ENCODE results near the gene PRC1.

The PRC1 gene

GRCh38 chr15:90970274-90970673 lies 24.1 kb downstream of the PRC1 start:
- Histone ChIP-seq H3K9ac (ENCODE audit: low read length) (no peak overlapping the region), H3K27me3 (ENCODE audit: low read length) (no peaks in the 10 kb centered on the region), H3K36me3 (ENCODE audit: low read length) (peaks cover 47% of the 10 kb centered on the region), H2AFZ (ENCODE audit: low read depth, low read length, severe bottlenecking) (no peak overlapping the region), H3K4me2 (ENCODE audit: low read depth, low read length, poor library complexity, severe bottlenecking) (no peak overlapping the region), H3K27ac (ENCODE audit: low read depth, low read length) (no peak overlapping the region), H4K20me1 (ENCODE audit: low read depth, low read length) (no peaks in the 10 kb centered on the region), H3K9me2 (replicated peaks; ENCODE audit: insufficient read depth, low read length) (no peaks in the 10 kb centered on the region), H3K79me2 (ENCODE audit: insufficient read depth, low read length) (no peaks in the 10 kb centered on the region), H3K9me3 (ENCODE audit: insufficient read depth, low read length) (no peaks in the 10 kb centered on the region), H3K4me3 (ENCODE audit: insufficient read depth, low read length, poor library complexity, severe bottlenecking) (no peak overlapping the region), H3F3A (ENCODE audit: insufficient read depth) (peaks cover 16% of the 10 kb centered on the region; the same call in 1 of the 2 replicates)
- TF ChIP-seq EZH2phosphoT487 (conservative IDR thresholded peaks at IDR 0.05; ENCODE audit: low read length), result no peak
- no peak for TF ChIP-seq CTCF (IDR thresholded peaks at IDR 0.05; ENCODE audit: insufficient read depth, low read length, poor library complexity, severe bottlenecking)

GRCh38 chr15:90968434-90968833 lies 25.9 kb downstream of the PRC1 start:
- Histone ChIP-seq H3K27ac (ENCODE audit: low read depth, low read length) (no peak overlapping the region), H2AFZ (ENCODE audit: low read depth, low read length, severe bottlenecking) (no peak overlapping the region), H3K36me3 (ENCODE audit: low read length) (peaks cover 40% of the 10 kb centered on the region; the same call in 1 of the 2 replicates), H3K9me2 (replicated peaks; ENCODE audit: insufficient read depth, low read length) (no peaks in the 10 kb centered on the region), H3K4me2 (ENCODE audit: low read depth, low read length, poor library complexity, severe bottlenecking) (no peak overlapping the region), H3K4me3 (ENCODE audit: insufficient read depth, low read length, poor library complexity, severe bottlenecking) (no peak overlapping the region), H3K9ac (ENCODE audit: low read length) (no peak overlapping the region), H3K9me3 (ENCODE audit: insufficient read depth, low read length) (no peaks in the 10 kb centered on the region), H3K79me2 (ENCODE audit: insufficient read depth, low read length) (no peaks in the 10 kb centered on the region), H3K27me3 (ENCODE audit: low read length) (no peaks in the 10 kb centered on the region), H4K20me1 (ENCODE audit: low read depth, low read length) (no peaks in the 10 kb centered on the region), H3F3A (ENCODE audit: insufficient read depth) (peaks cover 17% of the 10 kb centered on the region; the same call in 1 of the 2 replicates)
- TF ChIP-seq CTCF (IDR thresholded peaks at IDR 0.05; ENCODE audit: insufficient read depth, low read length, poor library complexity, severe bottlenecking) (no peak), EZH2phosphoT487 (conservative IDR thresholded peaks at IDR 0.05; ENCODE audit: low read length) (no peak)

- Histone ChIP-seq H4K20me1 (ENCODE audit: low read depth, low read length) (0 out of 2 replicates have a peak, but pooled peaks cover 2% of the 10 kb centered on the region), H3K9me3 (ENCODE audit: insufficient read depth, low read length) (no peaks in the 10 kb centered on the region), H3K9ac (ENCODE audit: low read length) (no peak overlapping the region), H3K79me2 (ENCODE audit: insufficient read depth, low read length) (no peaks in the 10 kb centered on the region), H3K9me2 (replicated peaks; ENCODE audit: insufficient read depth, low read length) (no peaks in the 10 kb centered on the region), H3F3A (ENCODE audit: insufficient read depth) (peaks cover 29% of the 10 kb centered on the region), H3K4me2 (ENCODE audit: low read depth, low read length, poor library complexity, severe bottlenecking) (no peak overlapping the region), H3K27me3 (ENCODE audit: low read length) (no peaks in the 10 kb centered on the region), H2AFZ (ENCODE audit: low read depth, low read length, severe bottlenecking) (no peak overlapping the region), H3K27ac (ENCODE audit: low read depth, low read length) (no peak overlapping the region), H3K36me3 (ENCODE audit: low read length) (peaks cover 43% of the 10 kb centered on the region; the same call in 1 of the 2 replicates), H3K4me3 (ENCODE audit: insufficient read depth, low read length, poor library complexity, severe bottlenecking) (no peak overlapping the region)
- TF ChIP-seq CTCF (IDR thresholded peaks at IDR 0.05; ENCODE audit: insufficient read depth, low read length, poor library complexity, severe bottlenecking) (no peak), EZH2phosphoT487 (conservative IDR thresholded peaks at IDR 0.05; ENCODE audit: low read length) (no peak)
Observed at GRCh38 chr15:90967206-90967605, 27.1 kb downstream of the PRC1 start.

All from SU-DHL-6 (cell line).